H1 (cell line): ENCODE data around the gene MYH9. TPM values are rescaled to one million over a fixed set of nuclear protein-coding genes. Genes with fewer than 3 reads are reported as not detected.
A peak's percentile ranks its signal among the peaks of the same experiment; 100 is the strongest.

Experiments used
- CTCF ChIA-PET: fragments of 300-600 bp; sonication (Branson Sonifier 250); formaldehyde crosslinking; loops from one replicate; lab custom pipeline; 2021; ENCODE audit not compliant: partially characterized antibody; lab: Charles Lee
- POLR2A ChIA-PET: fragments of 300-600 bp; sonication (Branson Sonifier 250); formaldehyde crosslinking; loops from one replicate; lab custom pipeline; 2021; ENCODE audit warnings: inconsistent platforms; ENCODE audit not compliant: partially characterized antibody; lab: Charles Lee
- DNase-seq, 2 experiments: peaks; one replicate each; pipeline versions ENCODE4 v3.0.0 to v3.0.0-alpha.2; 2010 to 2022; ENCODE audit warnings: low spot score in 2 of 2, low read depth in 1 of 2, mixed read lengths in 1 of 2
- FAIRE-seq: peaks from 2 replicates; lab custom pipeline; 2011; peaks lifted over from hg19 to GRCh38; lab: Jason Lieb, UNC
- H2AFZ ChIP-seq: 2 replicates; pipeline ENCODE4 v1.8.1; 2012; ENCODE audit warnings: low read length, inconsistent platforms
- H2AK5ac ChIP-seq: 2 replicates; pipeline ENCODE4 v1.6.1; 2013; ENCODE audit warnings: low read depth, low read length
- H2BK120ac ChIP-seq: replicated peaks from 2 replicates; pipeline ENCODE3; 2013; ENCODE audit warnings: low read depth, low read length, inconsistent platforms
- H2BK12ac ChIP-seq: 2 replicates; pipeline ENCODE4 v1.6.1; 2013; ENCODE audit warnings: low read depth, low read length
- H2BK15ac ChIP-seq: 2 replicates; pipeline ENCODE4 v1.6.1; 2013; ENCODE audit warnings: low read length
- H2BK20ac ChIP-seq: 2 replicates; pipeline ENCODE4 v1.6.1; 2013; ENCODE audit warnings: low read length
- H2BK5ac ChIP-seq: 2 replicates; pipeline ENCODE4 v1.6.1; 2013; ENCODE audit warnings: low read depth, low read length
- H3K14ac ChIP-seq: 2 replicates; pipeline ENCODE4 v1.6.1; 2013; ENCODE audit warnings: inconsistent platforms; ENCODE audit not compliant: insufficient read length
- H3K18ac ChIP-seq: 2 replicates; pipeline ENCODE4 v1.6.1; 2013; ENCODE audit warnings: low read length; ENCODE audit errors: extremely low read depth
- H3K23ac ChIP-seq: 2 replicates; pipeline ENCODE4 v1.6.1; 2013; ENCODE audit warnings: inconsistent platforms; ENCODE audit not compliant: insufficient read length
- H3K23me2 ChIP-seq: 2 replicates; pipeline ENCODE4 v1.6.1; 2013; ENCODE audit warnings: low read depth, low read length
- H3K27ac ChIP-seq: 2 replicates; pipeline ENCODE4 v1.6.1; 2011; ENCODE audit warnings: low read depth, low read length, inconsistent platforms
- H3K27me3 ChIP-seq, 4 experiments: replicated peaks in 1 of 4; 1 replicate in 1 of 4; 2 replicates in 3 of 4; pipeline versions ENCODE4 v1.6.1 to v1.8.1; 2011 to 2013; ENCODE audit warnings: low read length in 3 of 4, mild to moderate bottlenecking in 3 of 4, inconsistent platforms in 2 of 4, mixed read lengths in 2 of 4, moderate library complexity in 1 of 4; ENCODE audit not compliant: control insufficient read depth in 3 of 4, insufficient read depth in 3 of 4; ENCODE audit errors: extremely low read depth in 1 of 4
- H3K36me3 ChIP-seq, 4 experiments: 2 replicates each; pipeline versions ENCODE4 v1.6.1 to v1.8.1; 2011 to 2013; ENCODE audit warnings: mild to moderate bottlenecking in 4 of 4, low read length in 3 of 4, moderate library complexity in 2 of 4, control low read depth in 1 of 4, inconsistent platforms in 1 of 4; ENCODE audit not compliant: insufficient read depth in 4 of 4, control insufficient read depth in 2 of 4
- H3K4ac ChIP-seq: replicated peaks from 2 replicates; pipeline ENCODE3; 2013; ENCODE audit warnings: low read length, low read depth, mixed read lengths, inconsistent platforms; ENCODE audit not compliant: insufficient read length
- H3K4me1 ChIP-seq, 4 experiments: replicated peaks in 1 of 4; 1 replicate in 1 of 4; 2 replicates in 3 of 4; pipeline versions ENCODE4 v1.6.1 to v1.8.1; 2011 to 2013; ENCODE audit warnings: low read length in 3 of 4, inconsistent platforms in 2 of 4, mixed read lengths in 1 of 4; ENCODE audit not compliant: insufficient read depth in 4 of 4, control insufficient read depth in 3 of 4
- H3K4me2 ChIP-seq, 2 experiments: 2 replicates each; pipeline versions ENCODE4 v1.6.1 to v1.8.1; 2011 to 2013; ENCODE audit warnings: low read depth in 2 of 2, low read length in 2 of 2, control low read depth in 1 of 2, inconsistent platforms in 1 of 2, mild to moderate bottlenecking in 1 of 2; ENCODE audit not compliant: insufficient read depth in 1 of 2
- H3K4me3 ChIP-seq, 4 experiments: fragments of 200-600, 300-600 bp in 1 of 4; sonication (generic), shearing (Covaris generic), sonication (Bioruptor Twin) in 1 of 4; 2 replicates each; pipeline versions ENCODE4 v1.5.1 to v1.8.1; 2011 to 2016; ENCODE audit warnings: low read length in 4 of 4, low read depth in 3 of 4, control low read depth in 2 of 4, inconsistent platforms in 2 of 4, mild to moderate bottlenecking in 2 of 4, mixed read lengths in 1 of 4, moderate library complexity in 1 of 4; ENCODE audit not compliant: insufficient read depth in 2 of 4; ENCODE audit errors: extremely low read depth in 1 of 4
- H3K56ac ChIP-seq: replicated peaks from 2 replicates; pipeline ENCODE3; 2013; ENCODE audit warnings: low read depth, mild to moderate bottlenecking, mixed read lengths, low read length, inconsistent platforms; ENCODE audit not compliant: insufficient read length
- H3K79me1 ChIP-seq: 2 replicates; pipeline ENCODE4 v1.6.1; 2013; ENCODE audit warnings: low read depth, low read length, control low read depth
- H3K79me2 ChIP-seq, 2 experiments: 2 replicates each; pipeline versions ENCODE4 v1.6.1 to v1.8.1; 2012 to 2013; ENCODE audit warnings: low read length in 2 of 2, mild to moderate bottlenecking in 2 of 2, inconsistent platforms in 1 of 2; ENCODE audit not compliant: insufficient read depth in 2 of 2, control insufficient read depth in 1 of 2
- H3K9ac ChIP-seq, 4 experiments: replicated peaks in 1 of 4; 1 replicate in 1 of 4; 2 replicates in 3 of 4; pipeline versions ENCODE4 v1.6.1 to v1.8.1; 2011 to 2013; ENCODE audit warnings: low read depth in 3 of 4, low read length in 3 of 4, control low read depth in 2 of 4, mild to moderate bottlenecking in 2 of 4, moderate library complexity in 2 of 4, inconsistent platforms in 1 of 4; ENCODE audit errors: extremely low read depth in 1 of 4
- H3K9me3 ChIP-seq, 2 experiments: 2 replicates each; pipeline versions ENCODE4 v1.6.1 to v1.8.1; 2012 to 2013; ENCODE audit warnings: mild to moderate bottlenecking in 2 of 2, moderate library complexity in 2 of 2, control low read depth in 1 of 2, inconsistent platforms in 1 of 2, low read depth in 1 of 2, low read length in 1 of 2, mixed read lengths in 1 of 2; ENCODE audit not compliant: insufficient read depth in 2 of 2
- H4K20me1 ChIP-seq, 2 experiments: replicated peaks in 1 of 2; 2 replicates each; pipeline versions ENCODE3 to v1.8.1; 2011 to 2013; ENCODE audit warnings: inconsistent platforms in 2 of 2, low read length in 2 of 2, mild to moderate bottlenecking in 1 of 2; ENCODE audit not compliant: insufficient read depth in 2 of 2, control insufficient read depth in 1 of 2
- H4K5ac ChIP-seq: 2 replicates; pipeline ENCODE4 v1.6.1; 2013; ENCODE audit warnings: low read length, low read depth, mixed read lengths, inconsistent platforms; ENCODE audit not compliant: insufficient read length
- H4K8ac ChIP-seq: 2 replicates; pipeline ENCODE4 v1.8.0; 2013; ENCODE audit warnings: mild to moderate bottlenecking, moderate library complexity, low read length, inconsistent platforms; ENCODE audit not compliant: insufficient read depth; ENCODE audit errors: extremely low read depth
- H4K91ac ChIP-seq: replicated peaks from 2 replicates; pipeline ENCODE3; 2013; ENCODE audit warnings: low read length, mixed read lengths, inconsistent platforms; ENCODE audit not compliant: insufficient read length
- CBX8 ChIP-seq: fragments of 300-800, 300-1000 bp; sonication (generic); IDR thresholded peaks from 2 replicates; pipeline ENCODE4 v1.7.1; 2016; ENCODE audit warnings: low read depth, low read length, borderline replicate concordance
- CHD2 ChIP-seq: IDR thresholded peaks from 2 replicates; pipeline ENCODE4 v1.6.1; 2012; ENCODE audit warnings: low read length, improper control_type of control experiment
- POLR2A ChIP-seq, 2 experiments: IDR thresholded peaks; 1 replicate in 1 of 2; 2 replicates in 1 of 2; pipeline ENCODE4 v1.6.1; 2011; ENCODE audit warnings: low read depth in 2 of 2, low read length in 2 of 2, mild to moderate bottlenecking in 2 of 2; ENCODE audit errors: control extremely low read depth in 1 of 2
- WGBS, 2 experiments: shearing (Covaris generic) in 1 of 2; methylation state at CpG; one replicate each; pipeline versions ENCODE4 v1.1.6 to v1.1.7; 2013 to 2015; ENCODE audit warnings: low lambda C conversion rate in 2 of 2, mixed read lengths in 2 of 2, inconsistent platforms in 1 of 2, low coverage in 1 of 2, missing lambda C conversion rate in 1 of 2; ENCODE audit not compliant: insufficient replicate concordance in 2 of 2, insufficient coverage in 1 of 2, insufficient read length in 1 of 2; ENCODE audit errors: extremely low coverage in 1 of 2, missing lambda C conversion rate in 1 of 2; 5-methylcytosine and 5-hydroxymethylcytosine counted together
- polyA plus RNA-seq, 7 experiments: library from polyadenylated mRNA; depleted of rRNA in 3 of 7; stranded (reverse) in 5 of 7; unstranded in 2 of 7; fragments of >200 nt in 5 of 7; fragments of 200-250 nt in 2 of 7; gene quantifications; 1 replicate in 5 of 7; 2 replicates in 1 of 7; 4 replicates in 1 of 7; pipeline versions ENCODE4 v1.2.1 to v1.2.3, GENCODE V29; 2011 to 2013; ENCODE audit warnings: missing spikeins in 2 of 7, mixed read lengths in 2 of 7
- total RNA-seq: library from RNA; stranded (reverse); fragmentation: NEBNext Ultra II Directional; extraction: Animal tissue kit (Norgen Biotek cat#: 25700); gene quantifications from 2 replicates; pipeline ENCODE4 v1.2.1, GENCODE V29; 2021

Gene MYH9
- total and polyA plus RNA-seq, 2 of the 8 experiments (the other 6 are each of a cell fraction or from before 2014, with no cell fraction given), result 24.9 to 322 TPM

GRCh38 chr22:36279219-36279666, 108.5 kb downstream of the MYH9 start:
- Histone ChIP-seq H3K23ac (no peak overlapping the region), H2BK15ac (no peak overlapping the region), H3K18ac (no peak overlapping the region), H3K4me2 (no peak overlapping the region), H4K8ac (no peak overlapping the region), H3K23me2 (0 out of 2 replicates have a peak, but pooled peaks cover 1% of the 10 kb centered on the region), H2BK5ac (no peak overlapping the region), H3K56ac (no peak overlapping the region), H3K14ac (no peak overlapping the region), H3K79me1 (no peaks in the 10 kb centered on the region), H2BK120ac (no peak overlapping the region), H4K5ac (no peak overlapping the region), H3K27me3 (no peaks in the 10 kb centered on the region), H2BK20ac (no peak overlapping the region), H3K9me3 (no peaks in the 10 kb centered on the region), H3K4ac (no peak overlapping the region), H3K27ac (no peak overlapping the region), H3K36me3 (peaks cover 14 to 27% (median 25%) of the 10 kb centered on the region in 4 experiments), H2AK5ac (no peak overlapping the region), H4K91ac (no peak overlapping the region), H4K20me1 (peaks cover 0 to 4% of the 10 kb centered on the region in 2 experiments), H3K4me1 (no peaks in the 10 kb centered on the region; a peak in 3 of 7 replicates), H3K79me2 (no peaks in the 10 kb centered on the region), H3K4me3 (no peak overlapping the region), H2AFZ (no peak overlapping the region), H3K9ac (no peak overlapping the region), H2BK12ac (no peak overlapping the region)
- CTCF ChIA-PET, result interaction anchor here (1.4 to 4.5 kb wide), 15 partner anchors 9 to 93 kb away, joined by 3 to 20 read pairs (median 9); partner anchors contain the start of gene APOL2
- POLR2A ChIA-PET, result interaction anchor here (1.2 to 2.1 kb wide), 3 partner anchors 8 to 231 kb away, joined by 3 to 7 read pairs (median 5); partner anchors contain the start of gene TXN2
- no peak for DNase-seq
- TF ChIP-seq CHD2 (no peak), POLR2A (IDR thresholded peaks at IDR 0.05; ENCODE audit: control extremely low read depth in 1 of 2, low read depth in 2 of 2, low read length in 2 of 2) (peak in 1 of 2 experiments; percentile 27; a peak in 1 of 3 replicates), CBX8 (no peak)
- no peak for FAIRE-seq
- 92% methylated on average over 8 of the region's 8 CpGs; no CpG with 5 or more reads in 1 of the 2 experiments for WGBS, 2 experiments
